Amniotic stem cell (primary cell): ENCODE data around the gene MED20.

Experiments
- DNase-seq: peaks from one replicate; lab custom pipeline; 2025; lab: John Stamatoyannopoulos, UW

Gene MED20

DNA sequence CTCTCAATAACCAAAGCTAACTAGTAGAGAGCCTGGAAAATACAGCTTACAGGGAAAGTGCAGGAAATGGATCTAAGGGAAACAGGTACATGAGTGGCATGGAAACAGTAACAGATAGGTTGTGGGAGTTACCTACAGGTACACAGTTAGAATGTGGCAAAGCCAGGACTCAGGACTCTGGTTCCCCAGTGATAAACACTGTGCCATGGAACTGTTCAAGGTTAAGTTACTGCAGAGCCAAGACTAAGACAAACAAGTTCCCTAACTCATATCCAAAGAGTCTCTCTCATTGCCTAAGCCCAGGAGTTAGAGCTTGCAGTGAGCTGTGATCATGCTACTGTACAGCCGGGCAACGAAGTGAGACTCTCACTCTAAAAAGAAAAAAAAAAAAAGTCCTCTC is 6.6 kb downstream of the MED20 start:
- DNase-seq = no peak

GRCh38 chr6:41909727-41910126 is 11.2 kb downstream of the MED20 start:
- no peak for DNase-seq

- no peak for DNase-seq
Observed at GRCh38 chr6:41901882-41902519, 18.9 kb downstream of the MED20 start.

- DNase-seq = no peak
Observed at GRCh38 chr6:41900861-41901260, 20.1 kb downstream of the MED20 start.

DNA sequence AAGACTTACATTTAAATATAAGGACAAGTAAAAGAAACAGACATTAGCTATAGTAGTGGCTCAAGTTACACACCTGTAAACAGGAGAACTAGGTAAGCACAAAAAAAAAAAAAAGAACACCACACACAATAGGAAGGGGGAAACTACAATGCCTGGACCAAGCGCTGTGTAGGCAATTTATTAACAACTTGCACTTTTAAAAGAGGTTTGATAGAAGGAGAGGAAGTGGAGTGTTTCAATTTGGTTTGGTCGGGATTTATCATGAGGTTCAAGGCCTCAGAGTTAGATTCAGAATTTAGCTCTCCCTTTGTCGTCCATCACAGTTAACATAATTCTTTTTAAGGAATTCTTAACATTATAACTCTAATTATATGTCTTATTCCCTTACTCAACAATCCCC is 24.7 kb downstream of the MED20 start:
- no peak for DNase-seq

DNA sequence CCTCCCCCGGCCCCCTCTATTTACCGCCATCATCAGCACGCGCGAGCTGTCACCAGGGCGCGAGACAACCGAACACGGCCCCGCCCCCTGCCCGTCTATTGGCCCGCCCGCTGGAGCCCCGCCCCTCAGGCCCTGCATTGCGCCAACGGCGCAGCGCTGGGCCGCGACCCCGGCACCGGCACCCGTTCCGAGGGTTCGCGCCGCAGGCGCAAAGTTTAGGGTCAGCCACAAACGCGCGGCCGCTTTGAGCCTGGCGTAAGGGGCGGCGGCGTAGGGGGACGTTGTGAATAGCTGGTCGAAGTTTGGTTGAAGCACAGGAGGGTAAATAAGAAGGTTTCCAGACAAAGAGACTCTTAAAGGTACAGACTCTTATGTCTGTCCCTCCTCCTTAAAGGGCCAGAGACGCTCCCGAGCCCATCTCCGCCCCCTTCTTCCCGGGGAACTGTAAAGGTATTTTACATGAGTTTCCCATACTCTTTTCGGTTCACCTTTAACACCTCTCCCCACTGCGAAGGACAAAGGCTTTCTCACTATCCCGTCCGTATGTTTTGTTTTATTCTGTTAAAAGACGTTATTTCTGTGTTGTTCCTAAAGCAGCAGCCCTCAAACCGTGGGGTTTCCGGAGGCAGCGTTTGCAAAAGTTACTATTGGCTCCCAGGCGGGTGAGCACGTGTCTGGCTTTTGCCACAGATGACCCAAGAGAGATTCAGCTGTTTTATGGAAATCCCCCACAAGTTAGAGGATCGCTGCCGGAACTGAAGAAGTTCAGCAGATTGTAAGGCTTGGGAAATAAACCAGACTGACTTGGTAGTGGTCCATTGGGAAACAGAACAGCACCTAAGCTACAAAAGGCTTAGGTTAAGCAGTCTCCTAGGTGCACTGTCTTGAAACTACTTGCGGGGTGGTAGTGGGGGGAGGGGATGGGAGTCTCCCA is 25.4 kb downstream of the MED20 start, which contains the start of gene USP49:
Gene USP49 (minus strand): TSS at position 76 of the 934 bp plus-strand sequence. CDS start 88,392 bp downstream, outside the sequence.
- DNase-seq = peak; percentile 79

- no peak for DNase-seq
Observed at GRCh38 chr6:41894366-41895299, 26.3 kb downstream of the MED20 start.

DNA sequence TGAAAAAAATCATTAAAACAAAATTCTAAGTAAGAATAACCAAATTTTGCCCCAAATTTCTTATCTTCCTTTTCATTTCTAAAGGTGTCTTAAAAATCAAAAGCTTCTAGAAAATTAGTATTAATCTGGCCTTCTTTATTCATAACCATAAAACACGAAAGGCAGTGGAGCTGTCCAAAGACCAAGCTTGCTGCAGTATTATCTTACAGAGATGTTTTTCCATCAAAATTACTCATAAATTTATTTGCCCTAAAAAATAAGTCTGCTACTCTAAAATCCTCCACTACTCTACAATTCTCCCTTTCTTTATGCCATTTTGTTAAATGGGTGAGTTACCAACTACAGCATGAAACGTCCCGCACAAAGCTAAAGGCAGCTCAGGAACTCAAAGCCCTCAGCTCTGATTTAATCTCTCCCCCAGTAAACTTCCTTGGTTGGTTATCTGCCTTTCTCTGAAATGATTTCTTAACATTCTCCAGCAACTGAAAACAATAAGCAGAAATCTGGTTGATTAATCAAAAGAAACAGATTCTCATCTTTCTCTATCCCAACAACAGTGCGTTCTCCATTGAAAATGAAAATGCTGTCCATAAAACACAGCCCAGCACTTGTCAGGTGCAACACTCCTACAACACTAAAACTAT is 27.9 kb downstream of the MED20 start:
- no peak for DNase-seq

DNA sequence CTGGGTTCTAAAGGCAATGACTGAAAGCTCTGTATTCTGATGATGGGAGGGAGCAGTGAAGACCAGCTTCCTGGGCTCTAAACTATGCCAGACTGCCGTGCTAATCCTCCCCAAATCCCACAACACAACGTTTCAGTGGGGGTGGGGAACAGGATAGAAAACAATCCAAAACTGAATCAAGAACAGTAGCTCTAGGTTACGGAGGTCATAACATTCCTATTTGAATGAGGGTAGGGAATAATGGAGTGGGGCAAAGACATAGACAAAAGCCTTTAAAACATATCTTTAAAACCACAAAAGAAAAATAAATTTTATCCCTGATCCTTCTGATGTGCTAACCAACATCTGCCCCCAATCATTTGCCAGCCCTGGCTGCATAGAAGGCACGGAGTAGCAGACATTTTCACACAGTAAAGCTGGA is 33.6 kb downstream of the MED20 start:
- no peak for DNase-seq

GRCh38 chr6:41885930-41886329 is 35.0 kb downstream of the MED20 start:
- DNase-seq = no peak

- DNase-seq = no peak
Observed at GRCh38 chr6:41884957-41885356, 36.0 kb downstream of the MED20 start.

- DNase-seq = no peak
Observed at GRCh38 chr6:41881506-41881905, 39.4 kb downstream of the MED20 start.

- no peak for DNase-seq
Observed at GRCh38 chr6:41878961-41879405, 42.0 kb downstream of the MED20 start.

DNA sequence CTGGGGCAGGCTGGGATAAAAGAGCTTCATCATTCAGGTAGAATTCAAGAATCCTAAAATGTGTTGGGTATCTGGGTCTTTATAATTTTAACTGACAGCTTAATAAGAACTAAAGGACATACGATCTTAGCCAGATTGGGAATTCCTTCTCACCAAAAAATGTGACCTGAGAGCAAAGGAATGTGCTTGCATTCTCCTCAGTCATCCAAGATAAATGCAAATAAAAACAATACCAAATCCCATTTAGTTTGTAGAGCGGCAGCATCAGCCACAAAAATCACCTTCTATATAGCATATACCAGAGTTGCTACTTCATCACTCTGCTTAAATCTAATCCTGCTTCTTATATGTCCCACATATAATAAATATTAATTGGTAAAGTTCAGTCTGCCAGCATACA is 42.7 kb downstream of the MED20 start:
- DNase-seq = no peak

GRCh38 chr6:41877051-41877680 is 43.8 kb downstream of the MED20 start:
- no peak for DNase-seq

- DNase-seq = no peak
Observed at GRCh38 chr6:41874741-41875140, 46.2 kb downstream of the MED20 start.

- DNase-seq = no peak
Observed at GRCh38 chr6:41872147-41872546, 48.8 kb downstream of the MED20 start.

DNA sequence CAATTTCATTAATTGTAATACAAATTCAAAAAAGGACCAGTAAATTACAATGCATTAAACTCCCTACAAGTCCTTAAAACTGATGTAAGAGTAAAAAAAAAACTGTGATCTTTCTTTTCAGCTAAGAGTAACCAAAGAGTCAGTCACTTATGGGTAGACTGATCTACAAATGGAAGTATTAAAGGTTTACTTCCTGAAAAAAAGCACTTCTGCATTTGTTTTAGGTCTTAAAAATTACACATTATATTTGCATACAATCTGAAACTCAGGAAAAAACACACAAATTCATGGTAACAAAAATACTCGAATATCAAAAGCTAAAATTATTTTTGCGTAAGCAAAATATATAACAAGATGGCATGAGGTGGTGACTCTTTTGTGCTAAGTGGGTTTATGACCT is 49.2 kb downstream of the MED20 start:
- DNase-seq = no peak

GRCh38 chr6:41859356-41859755 is 61.6 kb downstream of the MED20 start:
- no peak for DNase-seq

GRCh38 chr6:41858703-41859102 is 62.2 kb downstream of the MED20 start:
- no peak for DNase-seq
